HFFc6 (cell line): ENCODE data around the gene STX17. TPM values are rescaled to one million over a fixed set of nuclear protein-coding genes. Genes with fewer than 3 reads are reported as not detected.

Experiments used
- DNase-seq: peaks from one replicate; pipeline ENCODE4 v3.0.0-alpha.2; 2018
- H3K27ac Mint-ChIP-seq: 2 replicates; pipeline ENCODE4 v1.8.0; 2020; ENCODE audit warnings: mild to moderate bottlenecking, mixed read lengths
- H3K27me3 Mint-ChIP-seq: 2 replicates; pipeline ENCODE4 v1.8.0; 2021; ENCODE audit warnings: mild to moderate bottlenecking, moderate library complexity, mixed read lengths; ENCODE audit not compliant: insufficient read depth
- H3K36me3 Mint-ChIP-seq: 2 replicates; pipeline ENCODE4 v1.8.0; 2021; ENCODE audit warnings: low read depth, mixed read lengths
- H3K4me1 Mint-ChIP-seq: 2 replicates; pipeline ENCODE4 v1.8.0; 2020; ENCODE audit warnings: low read depth, mixed read lengths
- H3K4me3 Mint-ChIP-seq: 2 replicates; pipeline ENCODE4 v1.8.0; 2020; ENCODE audit warnings: mild to moderate bottlenecking, moderate library complexity, mixed read lengths
- H3K9me3 Mint-ChIP-seq: 2 replicates; pipeline ENCODE4 v1.8.0; 2020; ENCODE audit warnings: mild to moderate bottlenecking, mixed read lengths
- CTCF ChIP-seq: fragments of 200-600 bp; sonication (generic); IDR thresholded peaks from 2 replicates; pipeline ENCODE4 v1.5.0; 2021; ENCODE audit warnings: antibody characterized with exemption, mild to moderate bottlenecking
- total RNA-seq, 6 experiments: library from RNA; stranded (reverse); fragmentation: NEBNext Ultra II Directional; extraction: Animal tissue kit (Norgen Biotek cat#: 25700); gene quantifications; 2 replicates in 1 of 6; 3 replicates in 5 of 6; pipeline ENCODE4 v1.2.3, GENCODE V29; 2021

The STX17 gene
- total RNA-seq, 6 experiments from 2014 or later = 15.3 to 18.7 (median 15.6) TPM

- H3K4me1 Mint-ChIP-seq = no peaks in the 10 kb centered on the region
- H3K27me3 Mint-ChIP-seq = peaks cover 2% of the 10 kb centered on the region; the same call in 1 of the 2 replicates
- no peak for TF ChIP-seq CTCF
- H3K4me3 Mint-ChIP-seq = no peak overlapping the region
- H3K27ac Mint-ChIP-seq = no peak overlapping the region
- DNase-seq = no peak
- peaks cover 40% of the 10 kb centered on the region for H3K36me3 Mint-ChIP-seq
- no peaks in the 10 kb centered on the region for H3K9me3 Mint-ChIP-seq
Observed at GRCh38 chr9:99919930-99920329, 13.5 kb downstream of the STX17 start.

DNA sequence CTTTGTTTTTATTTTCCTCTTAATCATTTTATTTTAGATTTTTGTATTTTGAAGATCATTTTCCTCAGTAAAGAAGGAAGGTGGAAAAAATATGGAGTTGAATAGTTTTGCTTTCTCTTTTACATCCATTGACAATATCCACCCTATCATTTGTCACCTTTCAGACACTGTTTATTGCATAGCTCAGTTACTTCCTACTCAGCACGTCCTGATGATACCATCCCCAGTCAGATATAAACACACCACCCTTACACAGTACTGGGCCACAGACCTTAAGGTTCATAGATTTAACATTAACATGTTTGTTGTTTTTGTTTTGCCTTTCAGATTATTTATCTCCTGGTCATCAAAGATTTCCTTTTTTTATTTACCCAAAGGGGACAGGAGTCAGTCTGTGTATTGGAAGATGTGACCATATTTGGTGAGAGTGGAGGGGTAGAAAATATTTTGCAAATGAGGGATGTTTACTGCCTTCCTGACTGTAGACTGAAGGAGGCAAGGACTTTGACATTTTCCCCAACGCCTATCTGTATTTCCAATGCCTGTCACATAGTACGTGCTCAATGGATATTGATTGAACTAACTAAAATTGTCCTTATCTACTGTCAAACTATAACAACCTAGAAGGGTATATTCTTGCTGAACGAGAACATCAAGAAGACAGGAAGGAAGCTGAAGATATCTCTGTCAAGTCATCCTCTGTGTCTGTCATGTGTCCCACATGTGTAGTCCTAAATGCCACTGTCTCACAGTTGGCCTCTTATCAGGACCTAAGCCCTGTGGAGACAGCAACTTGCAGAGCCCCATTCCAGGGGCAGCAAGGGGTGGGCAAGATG is 15.6 kb downstream of the STX17 start:
- no peak for DNase-seq
- H3K4me1 Mint-ChIP-seq = no peaks in the 10 kb centered on the region
- peaks cover 2% of the 10 kb centered on the region; the same call in 1 of the 2 replicates for H3K27me3 Mint-ChIP-seq
- H3K27ac Mint-ChIP-seq = no peak overlapping the region
- no peak overlapping the region for H3K4me3 Mint-ChIP-seq
- peaks cover 56% of the 10 kb centered on the region for H3K36me3 Mint-ChIP-seq
- no peak for TF ChIP-seq CTCF
- peaks cover 10% of the 10 kb centered on the region for H3K9me3 Mint-ChIP-seq

GRCh38 chr9:99922711-99923030 is 16.2 kb downstream of the STX17 start:
- peaks cover 10% of the 10 kb centered on the region for H3K9me3 Mint-ChIP-seq
- TF ChIP-seq CTCF = no peak
- H3K27me3 Mint-ChIP-seq = peaks cover 2% of the 10 kb centered on the region; the same call in 1 of the 2 replicates
- H3K4me3 Mint-ChIP-seq = no peak overlapping the region
- no peak overlapping the region for H3K27ac Mint-ChIP-seq
- DNase-seq = no peak
- no peaks in the 10 kb centered on the region for H3K4me1 Mint-ChIP-seq
- peaks cover 53% of the 10 kb centered on the region for H3K36me3 Mint-ChIP-seq

DNA sequence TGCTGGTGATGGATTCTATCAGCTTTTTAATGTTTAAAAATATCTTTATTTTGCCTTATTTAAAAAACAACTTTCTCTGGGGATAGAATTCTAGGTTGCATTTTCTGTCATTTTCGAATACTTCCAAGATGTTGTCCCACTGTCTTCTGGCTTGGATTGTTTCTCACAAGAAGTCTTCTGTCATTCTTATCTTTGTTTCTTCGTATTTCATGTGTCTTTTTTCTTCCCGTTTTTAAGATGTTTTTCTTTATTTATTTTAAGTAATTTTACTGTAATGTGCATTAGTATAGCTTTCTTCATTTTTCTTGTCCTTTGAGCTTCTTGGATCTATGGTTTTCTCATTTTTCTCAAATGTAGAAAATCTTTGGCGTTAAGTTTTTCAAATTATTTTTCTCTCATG is 19.1 kb downstream of the STX17 start:
- H3K36me3 Mint-ChIP-seq = peaks cover 51% of the 10 kb centered on the region

DNA sequence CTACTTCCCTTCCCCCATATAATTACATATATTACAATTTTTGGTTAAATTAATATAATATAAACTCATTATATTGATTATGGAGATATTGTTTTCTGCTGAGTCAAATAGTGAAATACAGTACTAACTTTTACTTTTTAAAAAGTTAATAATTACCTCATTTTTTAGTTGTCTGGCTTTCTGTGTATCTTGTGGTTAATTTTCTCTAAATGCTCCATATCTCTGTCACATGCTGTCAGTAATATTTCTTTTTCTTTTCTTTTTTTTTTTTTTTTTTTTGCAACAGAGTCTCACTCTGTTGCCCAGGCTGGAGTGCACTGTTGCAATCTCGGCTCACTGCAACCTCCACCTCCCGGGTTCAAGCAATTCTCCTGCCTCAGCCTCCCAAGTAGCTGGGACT is 23.2 kb downstream of the STX17 start:
- Mint-ChIP-seq H3K9me3 (peaks cover 10% of the 10 kb centered on the region), H3K4me1 (peaks cover 12% of the 10 kb centered on the region), H3K4me3 (no peak overlapping the region), H3K27me3 (no peaks in the 10 kb centered on the region), H3K27ac (no peak overlapping the region), H3K36me3 (peaks cover 30% of the 10 kb centered on the region)
- TF ChIP-seq CTCF = no peak
- DNase-seq = no peak

More for the DNA sequence above, 19.1 kb downstream of the STX17 start:
- no peak overlapping the region for H3K27ac Mint-ChIP-seq
- 0 out of 2 replicates have a peak, but pooled peaks cover 5% of the 10 kb centered on the region for H3K4me1 Mint-ChIP-seq
- no peak for DNase-seq
- peaks cover 10% of the 10 kb centered on the region for H3K9me3 Mint-ChIP-seq
- no peak for TF ChIP-seq CTCF
- H3K27me3 Mint-ChIP-seq = peaks cover 2% of the 10 kb centered on the region; the same call in 1 of the 2 replicates
- H3K4me3 Mint-ChIP-seq = no peak overlapping the region
